GM18909 (cell line): ENCODE data around the gene ATP10A.

ENCODE experiments used
- ATAC-seq: cut with Tn5 transposase; IDR thresholded peaks from one replicate; pipeline ENCODE4 v1.9.1; 2021; ENCODE audit warnings: mild to moderate bottlenecking; ENCODE audit not compliant: unreplicated experiment, poor library complexity

ATP10A gene

DNA sequence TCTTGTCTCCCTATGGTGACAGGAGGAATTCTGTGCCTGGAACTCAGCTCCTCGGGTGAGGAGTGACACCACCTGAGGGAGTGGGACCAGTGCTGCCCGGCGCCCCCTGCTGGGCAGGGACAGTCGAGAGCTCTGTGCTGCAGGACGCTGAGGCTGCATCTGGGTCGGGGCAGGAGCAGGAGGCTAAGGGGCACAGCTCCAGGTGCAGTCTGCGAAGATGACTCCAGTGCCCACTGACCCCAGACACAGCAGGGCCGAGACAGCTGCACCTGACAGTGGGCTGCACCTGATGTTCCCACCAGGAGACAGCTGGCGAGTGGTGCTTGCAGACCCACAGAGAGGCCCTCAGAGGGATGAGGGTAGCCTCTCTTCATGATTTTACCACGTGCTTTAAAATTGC lies 152.9 kb downstream of the ATP10A start:
- ATAC-seq: peak; percentile 55

- ATAC-seq: no peak
Observed at GRCh38 chr15:25709437-25710159, 153.5 kb downstream of the ATP10A start.

DNA sequence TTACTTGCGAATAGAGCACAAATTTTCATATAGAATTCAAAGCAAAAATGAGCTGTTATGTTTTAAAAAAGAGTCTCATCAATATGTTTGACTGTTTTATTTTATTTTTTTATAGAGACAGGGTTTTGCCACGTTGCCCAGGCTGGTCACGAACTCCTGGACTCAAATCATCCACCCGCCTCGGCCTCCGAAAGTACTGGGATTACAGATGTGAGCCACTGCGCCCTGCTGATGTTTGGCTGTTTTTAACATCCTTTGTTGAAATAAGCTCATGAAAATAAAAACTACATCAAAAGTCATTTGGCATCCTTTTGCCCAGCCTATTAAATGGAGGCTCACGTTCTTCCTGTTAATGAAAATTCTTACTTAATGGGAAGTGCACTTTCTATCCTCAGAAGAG lies 154.7 kb downstream of the ATP10A start:
- no peak for ATAC-seq

DNA sequence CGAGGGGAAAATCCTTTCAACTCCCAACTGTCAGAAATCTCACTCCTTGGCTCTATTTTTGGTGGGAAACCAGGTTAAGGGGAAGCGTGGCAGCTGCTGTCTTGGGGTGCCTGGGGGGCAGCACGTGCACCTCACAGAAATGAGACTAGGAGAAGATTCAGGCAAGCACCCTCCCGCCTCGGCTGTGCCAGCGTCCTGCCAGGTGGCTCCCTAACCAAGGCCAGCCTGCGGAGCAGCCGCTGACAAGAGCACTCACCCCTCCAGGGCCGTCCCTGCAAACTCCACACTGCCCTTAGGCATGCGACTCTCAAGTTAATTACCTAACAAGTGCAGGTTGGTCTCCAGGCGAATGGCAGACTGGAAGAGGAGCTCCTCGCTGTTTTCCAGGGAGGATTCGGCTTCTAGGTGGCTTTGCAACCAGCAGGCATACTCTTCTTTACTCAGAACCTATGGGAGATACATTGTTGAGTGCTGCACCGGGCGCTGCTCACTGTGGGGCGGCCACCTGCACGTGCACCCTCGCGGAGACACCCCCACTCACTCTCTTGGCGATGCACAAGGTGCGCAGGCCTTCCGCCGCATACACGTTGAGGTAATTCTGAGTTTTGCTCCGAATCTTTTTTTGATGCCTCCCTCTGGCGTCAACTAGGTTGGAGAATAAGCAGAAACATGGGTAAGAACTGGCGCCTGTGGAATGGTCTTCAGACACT lies 155.3 kb downstream of the ATP10A start:
- ATAC-seq: no peak

DNA sequence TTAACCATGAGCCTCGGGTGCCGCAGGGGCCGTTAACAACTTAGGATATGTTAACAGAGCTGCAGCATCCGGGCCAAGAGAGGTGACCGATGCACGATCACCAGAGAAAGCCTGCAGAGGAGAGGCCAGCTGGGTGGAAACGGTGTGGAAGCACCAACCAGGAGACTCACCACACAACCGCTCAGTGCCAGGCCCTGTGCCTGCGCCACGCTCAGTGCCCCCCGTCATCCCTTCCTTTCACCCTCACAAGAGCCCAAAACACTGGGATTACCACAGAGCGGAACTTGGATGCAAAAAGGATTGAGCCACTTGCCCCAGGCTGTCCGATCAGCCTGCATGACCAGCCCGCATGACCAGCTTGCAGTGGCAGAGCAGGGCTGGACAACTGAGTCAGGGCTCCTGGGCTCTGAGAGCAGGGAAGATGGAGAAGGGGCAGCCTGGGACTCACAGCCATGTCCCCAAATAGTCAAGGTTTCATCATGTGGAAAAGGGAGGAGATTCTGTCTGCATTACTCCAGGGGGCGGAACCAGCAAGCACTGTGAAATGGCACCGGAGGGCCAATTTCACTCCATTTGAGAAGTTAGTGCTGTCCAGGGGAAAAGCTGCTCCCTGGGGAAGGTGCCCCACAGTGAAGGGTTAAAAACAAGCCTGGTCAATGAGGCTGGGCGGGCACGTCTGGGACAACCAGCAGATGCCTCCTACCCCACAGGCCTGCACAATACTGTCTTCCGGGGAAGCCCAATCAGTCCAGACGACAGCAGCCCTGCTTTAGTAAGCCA lies 156.8 kb downstream of the ATP10A start:
- ATAC-seq: no peak

GRCh38 chr15:25705433-25706115 lies 157.6 kb downstream of the ATP10A start:
- no peak for ATAC-seq

GRCh38 chr15:25703726-25704125 lies 159.4 kb downstream of the ATP10A start:
- no peak for ATAC-seq

DNA sequence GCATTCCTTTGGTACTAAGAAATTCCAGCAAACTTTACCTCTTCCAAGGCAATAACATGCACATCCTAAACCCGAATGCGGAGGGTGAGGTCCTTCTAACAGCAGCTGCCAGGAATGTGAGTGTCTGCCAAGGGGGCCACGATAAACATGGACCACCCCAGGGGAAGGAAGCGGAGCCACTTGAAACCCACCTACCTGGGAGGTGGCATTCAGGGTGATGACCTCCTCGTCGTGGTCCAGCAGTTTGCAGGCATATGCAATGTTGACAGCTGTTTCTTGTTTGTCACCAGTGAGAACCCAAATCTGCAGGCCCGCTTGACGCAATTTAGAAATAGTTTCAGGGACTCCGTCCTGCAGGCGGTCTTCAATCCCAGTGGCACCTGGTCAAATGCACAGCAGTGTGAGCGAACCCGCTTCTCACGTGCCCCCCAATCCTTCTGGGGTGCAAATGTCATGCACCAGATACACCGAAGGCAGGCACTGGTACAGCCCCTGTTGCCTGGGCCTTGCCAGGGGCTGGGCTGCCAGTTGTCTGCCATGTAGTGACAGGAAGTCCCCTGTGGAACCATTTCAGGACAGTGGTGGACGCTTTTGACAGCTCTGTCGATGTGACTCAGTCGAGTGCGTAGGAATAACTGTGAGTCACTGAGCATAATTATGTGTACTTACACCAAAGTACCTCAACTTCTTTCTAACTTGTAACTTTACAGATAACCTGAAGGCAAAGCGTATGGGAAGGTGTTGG lies 161.2 kb downstream of the ATP10A start:
- no peak for ATAC-seq

DNA sequence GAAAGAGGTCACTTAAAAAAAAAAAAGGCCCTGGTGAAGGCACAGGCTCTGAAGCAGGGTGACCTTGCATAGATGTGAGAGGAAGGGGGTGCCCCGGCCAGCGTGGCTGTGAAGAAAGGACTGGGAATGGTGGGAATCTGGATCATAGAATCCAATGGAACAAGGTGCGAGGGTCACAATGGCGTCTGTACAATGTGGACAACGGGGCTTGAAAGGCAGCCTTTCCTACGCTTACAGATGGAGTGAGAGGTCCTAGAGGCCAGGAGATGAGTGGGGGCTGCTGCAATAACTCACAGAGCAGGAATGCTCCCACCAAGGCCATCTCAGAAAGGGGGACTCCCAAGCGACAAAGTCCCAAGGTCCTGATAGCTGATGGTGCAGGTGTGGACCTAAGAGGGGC lies 162.2 kb downstream of the ATP10A start:
- no peak for ATAC-seq

DNA sequence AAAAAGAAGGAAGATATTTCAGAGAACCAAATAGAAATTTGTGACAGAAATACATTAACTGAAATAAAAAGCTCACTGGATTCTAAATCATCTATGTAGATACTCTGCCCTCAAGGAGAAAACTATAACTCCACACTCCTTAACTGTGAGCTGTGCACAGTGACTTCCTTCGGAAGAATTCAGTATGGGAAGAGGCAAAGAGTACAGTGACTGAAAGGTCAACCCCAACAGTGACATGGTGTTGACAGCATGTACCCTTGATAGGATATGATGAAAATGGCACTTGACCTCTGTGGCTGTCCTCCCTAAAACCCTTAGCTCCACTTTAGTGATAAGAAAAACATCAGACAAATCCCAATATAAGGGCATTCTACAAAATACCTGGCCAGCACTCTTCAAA lies 165.5 kb downstream of the ATP10A start:
- ATAC-seq: no peak

DNA sequence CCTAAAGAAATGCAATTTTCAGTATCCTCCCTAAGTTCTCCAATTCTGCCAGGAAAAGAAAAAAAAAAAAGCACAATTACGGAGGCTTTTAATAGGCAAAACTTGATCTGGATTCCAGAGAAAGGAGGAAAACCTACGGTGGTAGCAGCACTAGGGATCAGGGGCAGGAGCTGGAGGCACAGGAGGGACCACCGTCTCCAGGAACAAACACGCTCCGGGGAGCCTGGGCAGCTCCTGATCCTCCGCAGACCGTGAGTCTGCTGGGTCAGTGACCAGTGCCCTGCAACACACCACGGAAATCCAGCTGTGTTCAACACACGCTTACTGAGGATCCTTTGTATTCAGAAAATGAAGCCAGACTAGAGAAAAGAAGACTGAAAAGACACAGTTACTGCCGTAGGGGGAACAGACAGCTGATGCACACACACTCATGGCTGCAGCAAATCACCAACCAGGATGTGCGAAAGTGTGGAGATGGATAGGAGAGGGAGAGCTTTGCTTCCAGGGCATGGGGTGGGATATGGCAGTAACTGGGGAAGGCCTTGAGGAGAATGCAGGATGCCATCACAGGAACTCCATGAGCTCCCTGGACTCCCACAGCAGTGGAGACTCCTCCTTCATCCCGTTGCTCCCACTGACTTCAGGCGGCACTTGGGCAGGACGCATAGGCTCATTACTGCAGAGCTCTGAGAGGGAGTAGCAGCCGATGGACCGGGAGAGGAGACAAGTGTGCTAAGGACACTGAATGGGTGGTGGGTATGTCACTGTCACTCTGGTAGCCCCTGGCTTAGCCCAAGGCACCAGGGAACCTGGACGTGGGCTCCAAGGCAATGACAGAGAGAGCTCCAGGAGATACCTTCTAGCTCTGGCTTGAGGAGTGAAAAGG lies 167.0 kb downstream of the ATP10A start:
- no peak for ATAC-seq

GRCh38 chr15:25694823-25695312 lies 168.3 kb downstream of the ATP10A start:
- no peak for ATAC-seq

GRCh38 chr15:25694239-25694584 lies 168.9 kb downstream of the ATP10A start:
- ATAC-seq: no peak

- ATAC-seq: peak; percentile 48
Observed at GRCh38 chr15:25693321-25694238, 169.5 kb downstream of the ATP10A start.

DNA sequence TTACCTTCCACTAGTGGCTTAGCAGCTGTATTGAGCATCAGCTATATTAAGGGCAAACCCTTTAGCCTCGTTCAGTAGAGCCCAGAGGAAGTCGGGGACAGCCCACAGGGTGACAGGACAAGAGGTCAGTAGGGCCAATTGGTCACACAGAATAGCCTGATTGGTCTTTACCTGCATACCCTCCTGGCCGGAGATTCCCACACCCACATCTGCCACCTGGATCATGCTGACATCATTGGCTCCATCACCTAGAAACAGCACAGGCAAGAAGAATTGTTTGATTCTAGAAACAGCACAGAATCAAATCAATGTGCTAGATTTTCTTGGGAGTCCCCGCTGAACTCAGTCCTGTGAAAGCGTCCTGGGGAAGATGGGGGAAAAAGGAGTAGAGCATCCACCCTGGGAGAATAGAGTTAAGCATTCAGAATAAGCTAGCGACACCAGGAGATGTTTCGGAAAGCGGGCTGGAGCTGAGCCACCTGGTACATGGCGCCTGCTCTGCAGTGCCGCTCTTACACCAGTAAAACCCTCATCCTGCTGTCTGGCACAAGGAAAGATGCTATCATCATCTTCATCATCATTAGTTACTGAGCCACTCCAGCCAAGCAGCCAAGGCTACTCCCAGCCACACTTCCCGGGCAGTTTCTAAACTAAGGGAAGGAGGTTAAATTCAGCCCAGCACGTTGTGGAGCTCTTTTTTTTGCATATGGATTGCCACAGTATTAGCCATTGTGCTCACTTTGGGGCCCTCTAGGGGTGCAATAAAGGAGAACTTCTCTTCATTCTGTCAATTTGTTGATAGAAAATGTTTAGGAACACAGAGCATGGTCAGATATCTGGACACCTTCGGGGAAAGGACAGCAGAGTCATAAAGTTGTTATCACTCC lies 171.3 kb downstream of the ATP10A start:
- no peak for ATAC-seq

DNA sequence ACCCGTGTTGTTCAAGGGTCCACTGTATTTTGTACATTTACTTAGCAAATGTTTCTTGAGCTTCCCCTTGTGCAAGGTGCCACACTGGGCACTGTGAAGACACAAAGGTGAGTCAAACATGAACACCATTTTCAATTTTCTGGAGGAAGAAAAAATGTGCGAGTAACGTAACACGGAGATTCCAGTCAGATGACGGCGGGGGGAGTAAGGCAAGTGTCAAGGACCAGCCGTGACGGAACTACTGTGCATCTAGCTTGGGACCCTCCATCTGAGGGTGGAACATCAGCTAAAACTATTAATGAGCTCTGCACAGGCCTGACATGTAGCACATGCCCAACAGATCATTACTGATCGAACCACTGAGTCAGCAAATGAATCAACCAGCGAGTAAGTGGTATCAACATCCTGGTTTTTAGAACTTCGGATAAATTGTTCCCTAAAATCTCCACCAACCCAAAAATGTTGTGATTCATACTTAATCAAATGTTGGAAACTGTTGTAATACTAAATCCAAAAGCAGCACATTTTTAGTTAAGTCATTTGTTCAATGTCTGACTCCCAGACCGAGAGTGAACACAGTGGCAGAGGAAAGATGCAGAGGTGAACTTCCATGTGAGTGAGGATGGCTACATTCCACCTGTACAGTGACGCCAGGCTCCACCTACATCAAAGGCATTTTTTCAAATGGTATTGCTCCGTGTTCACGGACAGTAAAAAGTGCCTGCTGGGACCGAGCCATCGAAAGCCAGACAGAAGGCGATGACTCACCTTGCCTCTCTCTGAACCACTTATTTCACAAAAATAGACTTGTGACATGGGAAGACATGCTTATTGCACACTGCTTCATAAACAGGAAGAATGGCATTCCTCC lies 172.2 kb downstream of the ATP10A start:
- ATAC-seq: no peak
